BE2C (cell line): ENCODE results near the gene TRIO.

ENCODE experiments used
- DNase-seq: peaks from one replicate; pipeline ENCODE4 v3.0.0-alpha.2; 2020
- H3K27me3 ChIP-seq: fragments of 250-450 bp; sonication (Bioruptor Pico); 2 replicates; pipeline ENCODE4 v1.5.1; 2020; ENCODE audit warnings: mild to moderate bottlenecking
- H3K36me3 ChIP-seq: fragments of 250-450 bp; sonication (Bioruptor Pico); 2 replicates; pipeline ENCODE4 v1.5.1; 2020; ENCODE audit warnings: mild to moderate bottlenecking
- H3K4me1 ChIP-seq: fragments of 250-450 bp; sonication (Bioruptor Pico); 2 replicates; pipeline ENCODE4 v1.5.1; 2020
- H3K4me3 ChIP-seq: 2 replicates; pipeline ENCODE4 v1.5.1; 2011; ENCODE audit warnings: low read depth, low read length
- H3K9me3 ChIP-seq: fragments of 250-450 bp; sonication (Bioruptor Pico); 2 replicates; pipeline ENCODE4 v1.5.1; 2020
- CTCF ChIP-seq: IDR thresholded peaks from 2 replicates; pipeline ENCODE4 v1.5.1; 2012; ENCODE audit warnings: mild to moderate bottlenecking, low read depth, low read length

TRIO gene

GRCh38 chr5:14365831-14366430 lies 222.8 kb downstream of the TRIO start:
- Histone ChIP-seq H3K36me3 (peaks cover 60% of the 10 kb centered on the region), H3K4me3 (no peak overlapping the region), H3K4me1 (peaks cover 26% of the 10 kb centered on the region), H3K27me3 (no peaks in the 10 kb centered on the region), H3K9me3 (no peaks in the 10 kb centered on the region)
- DNase-seq = no peak
- no peak for TF ChIP-seq CTCF

GRCh38 chr5:14366763-14367162 lies 223.6 kb downstream of the TRIO start:
- no peak for TF ChIP-seq CTCF
- Histone ChIP-seq H3K36me3 (peaks cover 59% of the 10 kb centered on the region), H3K9me3 (no peaks in the 10 kb centered on the region), H3K4me3 (no peak overlapping the region), H3K27me3 (no peaks in the 10 kb centered on the region), H3K4me1 (peaks cover 26% of the 10 kb centered on the region)
- DNase-seq = no peak

GRCh38 chr5:14367364-14367763 lies 224.2 kb downstream of the TRIO start:
- TF ChIP-seq CTCF = no peak
- Histone ChIP-seq H3K27me3 (no peaks in the 10 kb centered on the region), H3K4me3 (no peak overlapping the region), H3K36me3 (peaks cover 63% of the 10 kb centered on the region), H3K4me1 (peaks cover 26% of the 10 kb centered on the region), H3K9me3 (no peaks in the 10 kb centered on the region)
- DNase-seq = no peak

- TF ChIP-seq CTCF = no peak
- Histone ChIP-seq H3K36me3 (peaks cover 65% of the 10 kb centered on the region), H3K4me3 (no peak overlapping the region), H3K27me3 (no peaks in the 10 kb centered on the region), H3K9me3 (no peaks in the 10 kb centered on the region), H3K4me1 (peaks cover 19% of the 10 kb centered on the region)
- no peak for DNase-seq
Observed at GRCh38 chr5:14369780-14370179, 226.6 kb downstream of the TRIO start.

- peaks cover 15% of the 10 kb centered on the region for H3K4me1 ChIP-seq
- no peak for DNase-seq
- no peak overlapping the region for H3K4me3 ChIP-seq
- H3K9me3 ChIP-seq = no peaks in the 10 kb centered on the region
- TF ChIP-seq CTCF = no peak
- H3K36me3 ChIP-seq = peaks cover 61% of the 10 kb centered on the region
- no peaks in the 10 kb centered on the region for H3K27me3 ChIP-seq
Observed at GRCh38 chr5:14370386-14370785, 227.2 kb downstream of the TRIO start.

GRCh38 chr5:14373685-14374084 lies 230.5 kb downstream of the TRIO start:
- no peak for TF ChIP-seq CTCF
- Histone ChIP-seq H3K4me1 (peaks cover 2% of the 10 kb centered on the region; the same call in 1 of the 2 replicates), H3K36me3 (peaks cover 51% of the 10 kb centered on the region), H3K27me3 (no peaks in the 10 kb centered on the region), H3K4me3 (no peak overlapping the region), H3K9me3 (no peaks in the 10 kb centered on the region)
- DNase-seq = no peak
